AG08395 (cell line): ENCODE results near the gene KCNMA1.

Experiments
- DNase-seq: peaks from one replicate; pipeline ENCODE4 v3.0.0; 2012; ENCODE audit warnings: mixed read lengths, low spot score

Gene KCNMA1

GRCh38 chr10:77210645-77211044 is 427.0 kb downstream of the KCNMA1 start:
- DNase-seq = no peak

- DNase-seq = no peak
Observed at GRCh38 chr10:77208684-77209256, 428.8 kb downstream of the KCNMA1 start.

GRCh38 chr10:77207828-77208185 is 429.8 kb downstream of the KCNMA1 start:
- no peak for DNase-seq

- no peak for DNase-seq
Observed at GRCh38 chr10:77207182-77207827, 430.3 kb downstream of the KCNMA1 start.

GRCh38 chr10:77205135-77205534 is 432.5 kb downstream of the KCNMA1 start:
- DNase-seq = no peak

- DNase-seq = no peak
Observed at GRCh38 chr10:77204171-77204570, 433.4 kb downstream of the KCNMA1 start.

- no peak for DNase-seq
Observed at GRCh38 chr10:77202857-77203256, 434.8 kb downstream of the KCNMA1 start.

- no peak for DNase-seq
Observed at GRCh38 chr10:77201135-77202106, 436.2 kb downstream of the KCNMA1 start.

GRCh38 chr10:77197544-77197943 is 440.1 kb downstream of the KCNMA1 start:
- no peak for DNase-seq

GRCh38 chr10:77196614-77197013 is 441.0 kb downstream of the KCNMA1 start:
- DNase-seq = no peak

GRCh38 chr10:77195101-77195500 is 442.5 kb downstream of the KCNMA1 start:
- DNase-seq = peak; percentile 90

GRCh38 chr10:77193001-77193400 is 444.6 kb downstream of the KCNMA1 start:
- DNase-seq = no peak

GRCh38 chr10:77192402-77192801 is 445.2 kb downstream of the KCNMA1 start:
- DNase-seq = no peak

- no peak for DNase-seq
Observed at GRCh38 chr10:77191324-77192049, 446.1 kb downstream of the KCNMA1 start.

GRCh38 chr10:77190291-77190690 is 447.3 kb downstream of the KCNMA1 start:
- no peak for DNase-seq

- no peak for DNase-seq
Observed at GRCh38 chr10:77189520-77189919, 448.1 kb downstream of the KCNMA1 start.

- no peak for DNase-seq
Observed at GRCh38 chr10:77189075-77189474, 448.5 kb downstream of the KCNMA1 start.

GRCh38 chr10:77188521-77188920 is 449.1 kb downstream of the KCNMA1 start:
- DNase-seq = peak; percentile 45

- no peak for DNase-seq
Observed at GRCh38 chr10:77188000-77188395, 449.6 kb downstream of the KCNMA1 start.

GRCh38 chr10:77187376-77187999 is 450.1 kb downstream of the KCNMA1 start:
- no peak for DNase-seq

- no peak for DNase-seq
Observed at GRCh38 chr10:77186936-77187335, 450.7 kb downstream of the KCNMA1 start.

- DNase-seq = no peak
Observed at GRCh38 chr10:77185696-77186095, 451.9 kb downstream of the KCNMA1 start.
